Measurements from ENCODE around the gene PTPN6. TPM values are rescaled to one million over a fixed set of nuclear protein-coding genes. Genes with fewer than 3 reads are reported as not detected.

Gene PTPN6
- total and polyA plus RNA-seq, 2 of the 13 experiments (the other 11 are each of a cell fraction or from before 2014, with no cell fraction given), result 10.5 to 10.6 TPM

DNA sequence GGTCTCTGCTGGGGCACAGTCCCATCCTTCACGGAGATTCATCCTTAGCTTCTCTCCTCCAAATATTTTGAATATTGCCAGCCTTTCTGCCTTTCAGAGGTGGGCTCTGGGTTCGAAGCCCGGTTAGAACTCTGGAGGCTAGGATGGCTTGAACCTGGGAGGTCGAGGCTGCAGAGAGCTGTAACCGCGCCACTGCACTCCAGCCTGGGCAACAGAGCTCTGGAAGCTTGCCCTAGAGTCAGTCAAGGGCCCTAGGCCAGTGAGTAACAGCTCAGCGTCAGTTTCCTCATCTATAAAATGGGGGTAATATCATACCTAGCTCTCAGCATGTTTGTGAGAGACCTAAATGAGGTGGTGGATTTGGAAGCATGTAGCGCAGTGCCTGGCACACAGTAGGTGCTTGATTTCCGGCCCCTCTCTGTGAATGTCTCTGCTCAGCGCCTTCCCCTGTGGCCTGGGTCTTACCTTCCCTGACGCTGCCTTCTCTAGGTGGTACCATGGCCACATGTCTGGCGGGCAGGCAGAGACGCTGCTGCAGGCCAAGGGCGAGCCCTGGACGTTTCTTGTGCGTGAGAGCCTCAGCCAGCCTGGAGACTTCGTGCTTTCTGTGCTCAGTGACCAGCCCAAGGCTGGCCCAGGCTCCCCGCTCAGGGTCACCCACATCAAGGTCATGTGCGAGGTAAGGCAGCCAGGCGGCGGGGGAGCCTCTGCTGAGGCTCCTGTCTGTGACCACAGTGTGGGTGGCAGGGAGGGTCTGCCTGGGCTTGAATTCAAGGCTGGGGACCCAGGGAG is 3.4 kb downstream of the PTPN6 start:
- Histone ChIP-seq H3K9me3 (ENCODE audit: low read length) (no peaks in the 10 kb centered on the region), H3K79me2 (ENCODE audit: insufficient read depth, low read length) (no peaks in the 10 kb centered on the region), H3K4me1 (ENCODE audit: insufficient read depth, low read length) (peaks cover 5% of the 10 kb centered on the region; the same call in 1 of the 2 replicates), H3K27ac (ENCODE audit: extremely low read length, insufficient read depth, low read length) (no peak overlapping the region), H3K36me3 (replicated peaks in 1 of 2; ENCODE audit: control insufficient read depth in 1 of 2, insufficient read depth in 2 of 2, low read length in 2 of 2) (no peaks in the 10 kb centered on the region; a peak in 1 of 5 replicates), H2AFZ (ENCODE audit: low read length) (no peak overlapping the region), H3K4me3 (replicated peaks in 1 of 3; ENCODE audit: insufficient read depth in 1 of 3, low read depth in 2 of 3, low read length in 3 of 3) (no peak overlapping the region), H3K4me2 (ENCODE audit: low read depth, low read length) (no peak overlapping the region), H4K20me1 (ENCODE audit: insufficient read depth, low read length) (no peaks in the 10 kb centered on the region), H3K9ac (ENCODE audit: insufficient read depth, low read depth, low read length) (no peak overlapping the region), H3K27me3 (ENCODE audit: control insufficient read depth in 1 of 2, insufficient read depth in 2 of 2, low read length in 2 of 2) (no peaks in the 10 kb centered on the region)
- in situ Hi-C loops (cut with HindIII; ENCODE audit: extremely low pct_ligation_motif_present, low pct_unique_long_range_greater_than_20kb) (no loop called here), intact Hi-C loops (cut with micrococcal nuclease; ENCODE audit: unreplicated experiment) (no loop called here)
- TF ChIP-seq, protein P1, sequence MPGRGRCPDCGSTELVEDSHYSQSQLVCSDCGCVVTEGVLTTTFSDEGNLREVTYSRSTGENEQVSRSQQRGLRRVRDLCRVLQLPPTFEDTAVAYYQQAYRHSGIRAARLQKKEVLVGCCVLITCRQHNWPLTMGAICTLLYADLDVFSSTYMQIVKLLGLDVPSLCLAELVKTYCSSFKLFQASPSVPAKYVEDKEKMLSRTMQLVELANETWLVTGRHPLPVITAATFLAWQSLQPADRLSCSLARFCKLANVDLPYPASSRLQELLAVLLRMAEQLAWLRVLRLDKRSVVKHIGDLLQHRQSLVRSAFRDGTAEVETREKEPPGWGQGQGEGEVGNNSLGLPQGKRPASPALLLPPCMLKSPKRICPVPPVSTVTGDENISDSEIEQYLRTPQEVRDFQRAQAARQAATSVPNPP (CRISPR knock-in tag; IDR thresholded peaks at IDR 0.05), result no peak
- TF ChIP-seq ZNF629 (CRISPR knock-in tag; conservative IDR thresholded peaks at IDR 0.05), result 0 out of 2 replicates have a peak, but pooled peaks have one; percentile 16
- TF ChIP-seq ZNF782 (CRISPR knock-in tag; IDR thresholded peaks at IDR 0.05; ENCODE audit: borderline replicate concordance), result no peak
- TF ChIP-seq REXO4 (CRISPR knock-in tag; IDR thresholded peaks at IDR 0.05; ENCODE audit: borderline replicate concordance), result no peak
- DNase-seq (ENCODE audit: low spot score), result no peak
- ATAC-seq, result peak; percentile 17; the same call in 1 of the 3 replicates
- no peak for FAIRE-seq
- ChIA-PET CTCF (ENCODE audit: low intra/inter-chr PET ratio, low total read pairs) (no interaction called here), POLR2A (interaction anchor here (0.7 to 1.2 kb wide), 2 partner anchors 8 to 11 kb away, joined by 4 to 5 read pairs; partner anchors contain the start of genes C12orf57 and RNU7-1)
- 81% methylated on average over 11 of the region's 21 CpGs for WGBS (ENCODE audit: low lambda C conversion rate)
- no TSS peak for BruUV-seq (replicated peaks)
